H9 (cell line): ENCODE data around the gene CCDC194. TPM values are rescaled to one million over a fixed set of nuclear protein-coding genes. Genes with fewer than 3 reads are reported as not detected.
A peak's percentile ranks its signal among the peaks of the same experiment; 100 is the strongest.

ENCODE experiments used
- DNase-seq: peaks from one replicate; pipeline ENCODE4 v3.0.0-alpha.2; 2017
- H2AFZ ChIP-seq: one replicate; pipeline ENCODE4 v1.6.1; 2013; ENCODE audit warnings: mild to moderate bottlenecking, low read length, control low read depth, moderate library complexity
- H2AK5ac ChIP-seq: 2 replicates; pipeline ENCODE4 v1.6.1; 2013; ENCODE audit warnings: low read length, control low read depth, mixed read lengths; ENCODE audit not compliant: insufficient read length
- H2BK120ac ChIP-seq: one replicate; pipeline ENCODE4 v1.6.1; 2013; ENCODE audit warnings: low read depth, mild to moderate bottlenecking, low read length, control low read depth, inconsistent platforms; ENCODE audit not compliant: poor library complexity, severe bottlenecking
- H2BK12ac ChIP-seq: 2 replicates; pipeline ENCODE4 v1.6.1; 2013; ENCODE audit warnings: low read length, control low read depth, mixed read lengths, low read depth; ENCODE audit not compliant: insufficient read length
- H2BK15ac ChIP-seq: 2 replicates; pipeline ENCODE4 v1.6.1; 2013; ENCODE audit warnings: low read depth, low read length, control low read depth
- H2BK20ac ChIP-seq: one replicate; pipeline ENCODE4 v1.6.1; 2013; ENCODE audit warnings: low read depth, mild to moderate bottlenecking, low read length, control low read depth, inconsistent platforms; ENCODE audit not compliant: poor library complexity, severe bottlenecking
- H2BK5ac ChIP-seq: 2 replicates; pipeline ENCODE4 v1.6.1; 2013; ENCODE audit warnings: low read length, control low read depth, mixed read lengths; ENCODE audit not compliant: insufficient read length
- H3K14ac ChIP-seq: 2 replicates; pipeline ENCODE4 v1.6.1; 2013; ENCODE audit warnings: low read length, control low read depth; ENCODE audit not compliant: insufficient read depth
- H3K18ac ChIP-seq: 2 replicates; pipeline ENCODE4 v1.6.1; 2013; ENCODE audit warnings: low read depth, mild to moderate bottlenecking, mixed read lengths, low read length, control low read depth; ENCODE audit not compliant: insufficient read length
- H3K23ac ChIP-seq: 2 replicates; pipeline ENCODE4 v1.6.1; 2013; ENCODE audit warnings: low read length, control low read depth, mixed read lengths, low read depth; ENCODE audit not compliant: insufficient read length
- H3K23me2 ChIP-seq: 2 replicates; pipeline ENCODE4 v1.6.1; 2013; ENCODE audit warnings: low read depth, mild to moderate bottlenecking, mixed read lengths, low read length, control low read depth; ENCODE audit not compliant: insufficient read length, poor library complexity, severe bottlenecking
- H3K27ac ChIP-seq: 2 replicates; pipeline ENCODE4 v1.5.1; 2013; ENCODE audit warnings: low read length, control low read depth, mixed read lengths, low read depth; ENCODE audit not compliant: insufficient read length
- H3K27me3 ChIP-seq: 2 replicates; pipeline ENCODE4 v1.6.1; 2013; ENCODE audit warnings: low read length, control low read depth, inconsistent platforms; ENCODE audit not compliant: insufficient read depth
- H3K4ac ChIP-seq: 2 replicates; pipeline ENCODE4 v1.6.1; 2013; ENCODE audit warnings: low read depth, mild to moderate bottlenecking, control low read depth, inconsistent platforms, low read length, moderate library complexity
- H3K4me1 ChIP-seq: 2 replicates; pipeline ENCODE4 v1.6.1; 2013; ENCODE audit warnings: low read length, control low read depth, inconsistent platforms; ENCODE audit not compliant: insufficient read depth
- H3K4me2 ChIP-seq: 2 replicates; pipeline ENCODE4 v1.6.1; 2013; ENCODE audit warnings: low read length, control low read depth, mixed read lengths; ENCODE audit not compliant: insufficient read length, insufficient read depth
- H3K56ac ChIP-seq: 2 replicates; pipeline ENCODE4 v1.6.1; 2013; ENCODE audit warnings: low read depth, mild to moderate bottlenecking, mixed read lengths, low read length, control low read depth; ENCODE audit not compliant: insufficient read length
- H3K79me1 ChIP-seq: 2 replicates; pipeline ENCODE4 v1.6.1; 2013; ENCODE audit warnings: low read depth, mild to moderate bottlenecking, moderate library complexity, low read length, control low read depth, inconsistent platforms; ENCODE audit not compliant: insufficient read depth, poor library complexity, severe bottlenecking
- H3K79me2 ChIP-seq: 2 replicates; pipeline ENCODE4 v1.6.1; 2013; ENCODE audit warnings: low read length, control low read depth, inconsistent platforms; ENCODE audit not compliant: insufficient read depth
- H3K9ac ChIP-seq: 2 replicates; pipeline ENCODE4 v1.6.1; 2013; ENCODE audit warnings: low read length, control low read depth, mixed read lengths; ENCODE audit not compliant: insufficient read length; ENCODE audit errors: extremely low read depth
- H3K9me3 ChIP-seq: one replicate; pipeline ENCODE4 v1.6.1; 2013; ENCODE audit warnings: low read depth, low read length, inconsistent platforms; ENCODE audit not compliant: control insufficient read depth
- H3T11ph ChIP-seq: one replicate; pipeline ENCODE4 v1.6.1; 2013; ENCODE audit warnings: mild to moderate bottlenecking, low read length, control low read depth, inconsistent platforms
- H4K20me1 ChIP-seq: one replicate; pipeline ENCODE4 v1.6.1; 2013; ENCODE audit not compliant: control insufficient read depth, insufficient read length, insufficient read depth
- H4K5ac ChIP-seq: 2 replicates; pipeline ENCODE4 v1.6.1; 2013; ENCODE audit warnings: low read depth, mild to moderate bottlenecking, mixed read lengths, low read length, control low read depth; ENCODE audit not compliant: insufficient read length
- H4K8ac ChIP-seq: replicated peaks from 2 replicates; pipeline ENCODE4 v1.6.1; 2013; ENCODE audit warnings: low read length, control low read depth, mixed read lengths, low read depth; ENCODE audit not compliant: insufficient read length
- H4K91ac ChIP-seq: 2 replicates; pipeline ENCODE4 v1.6.1; 2013; ENCODE audit warnings: low read depth, mild to moderate bottlenecking, moderate library complexity, mixed read lengths, low read length, control low read depth; ENCODE audit not compliant: insufficient read length
- H3K27ac Mint-ChIP-seq, 3 experiments: 2 replicates in 2 of 3; 3 replicates in 1 of 3; pipeline ENCODE4 v1.8.0; 2020 to 2021; ENCODE audit warnings: mixed read lengths in 3 of 3, mild to moderate bottlenecking in 1 of 3, moderate library complexity in 1 of 3
- H3K27me3 Mint-ChIP-seq: 2 replicates; pipeline ENCODE4 v1.8.0; 2021; ENCODE audit warnings: low read depth, mild to moderate bottlenecking, moderate library complexity, mixed read lengths
- H3K36me3 Mint-ChIP-seq, 3 experiments: 2 replicates in 2 of 3; 3 replicates in 1 of 3; pipeline ENCODE4 v1.8.0; 2020 to 2021; ENCODE audit warnings: low read depth in 3 of 3, mixed read lengths in 3 of 3; ENCODE audit not compliant: insufficient read depth in 1 of 3
- H3K4me1 Mint-ChIP-seq, 2 experiments: 2 replicates each; pipeline ENCODE4 v1.8.0; 2020; ENCODE audit warnings: mixed read lengths in 2 of 2
- H3K4me3 Mint-ChIP-seq, 2 experiments: 2 replicates in 1 of 2; 3 replicates in 1 of 2; pipeline ENCODE4 v1.8.0; 2020 to 2021; ENCODE audit warnings: mild to moderate bottlenecking in 2 of 2, mixed read lengths in 2 of 2, moderate library complexity in 1 of 2
- H3K9me3 Mint-ChIP-seq, 2 experiments: 2 replicates in 1 of 2; 3 replicates in 1 of 2; pipeline ENCODE4 v1.8.0; 2020; ENCODE audit warnings: mild to moderate bottlenecking in 2 of 2, mixed read lengths in 2 of 2, moderate library complexity in 1 of 2
- WGBS: extraction: QIAGEN DNeasy Blood & Tissue Kit; methylation state at CpG from one replicate; pipeline ENCODE4 v1.1.7; 2013; ENCODE audit warnings: missing lambda C conversion rate, low lambda C conversion rate, mixed read lengths; ENCODE audit not compliant: insufficient read length; ENCODE audit errors: extremely low coverage; 5-methylcytosine and 5-hydroxymethylcytosine counted together
- total RNA-seq: library from RNA; stranded (reverse); gene quantifications from 2 replicates; pipeline ENCODE4 v1.2.1, GENCODE V29; 2021
- TF ChIP-seq, protein P1 (sequence below): fragments of 200-600 bp; sonication (generic); conservative IDR thresholded peaks from 3 replicates; pipeline ENCODE4 v1.8.0; 2021; ENCODE audit warnings: antibody characterized with exemption, mild to moderate bottlenecking

CCDC194 gene
- total RNA-seq, 1 experiment from 2014 or later, result 0.68 TPM

DNA sequence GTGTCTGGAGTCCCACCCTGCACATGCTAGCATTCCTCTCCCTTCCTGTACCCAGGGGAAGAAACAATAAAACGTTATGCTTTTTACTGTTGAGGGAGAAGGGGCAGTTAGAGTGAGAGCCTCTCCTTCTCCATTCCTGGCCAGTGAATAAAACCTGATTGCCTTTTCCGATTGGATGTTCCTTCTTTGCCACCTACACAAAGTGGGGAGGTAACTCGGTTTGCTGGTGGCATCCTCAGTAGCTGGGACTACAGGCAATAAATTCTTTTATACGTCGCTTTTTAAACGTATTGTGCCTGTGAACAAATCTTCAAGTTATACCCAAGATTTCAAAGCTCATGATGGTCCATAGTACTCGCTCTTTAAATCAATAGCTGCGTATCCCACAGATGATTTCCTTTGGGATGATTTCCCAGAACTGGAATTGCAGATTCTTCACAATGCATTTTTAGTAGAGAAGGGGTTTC, 25.2 kb upstream of the CCDC194 start:
- H3K14ac ChIP-seq, result no peak overlapping the region
- H4K8ac ChIP-seq, result no peak overlapping the region
- no peak overlapping the region for H2BK15ac ChIP-seq
- H3K27ac Mint-ChIP-seq, result peak overlapping the region; percentile 95 to 97 (median 97)
- H3K27me3 Mint-ChIP-seq, result peaks cover 24% of the 10 kb centered on the region
- H3K4me3 Mint-ChIP-seq, result peak overlapping the region; percentile 84 to 94
- H4K91ac ChIP-seq, result no peak overlapping the region
- H3K9me3 Mint-ChIP-seq, result no peaks in the 10 kb centered on the region; a peak in 1 of 5 replicates
- TF ChIP-seq, protein P1, sequence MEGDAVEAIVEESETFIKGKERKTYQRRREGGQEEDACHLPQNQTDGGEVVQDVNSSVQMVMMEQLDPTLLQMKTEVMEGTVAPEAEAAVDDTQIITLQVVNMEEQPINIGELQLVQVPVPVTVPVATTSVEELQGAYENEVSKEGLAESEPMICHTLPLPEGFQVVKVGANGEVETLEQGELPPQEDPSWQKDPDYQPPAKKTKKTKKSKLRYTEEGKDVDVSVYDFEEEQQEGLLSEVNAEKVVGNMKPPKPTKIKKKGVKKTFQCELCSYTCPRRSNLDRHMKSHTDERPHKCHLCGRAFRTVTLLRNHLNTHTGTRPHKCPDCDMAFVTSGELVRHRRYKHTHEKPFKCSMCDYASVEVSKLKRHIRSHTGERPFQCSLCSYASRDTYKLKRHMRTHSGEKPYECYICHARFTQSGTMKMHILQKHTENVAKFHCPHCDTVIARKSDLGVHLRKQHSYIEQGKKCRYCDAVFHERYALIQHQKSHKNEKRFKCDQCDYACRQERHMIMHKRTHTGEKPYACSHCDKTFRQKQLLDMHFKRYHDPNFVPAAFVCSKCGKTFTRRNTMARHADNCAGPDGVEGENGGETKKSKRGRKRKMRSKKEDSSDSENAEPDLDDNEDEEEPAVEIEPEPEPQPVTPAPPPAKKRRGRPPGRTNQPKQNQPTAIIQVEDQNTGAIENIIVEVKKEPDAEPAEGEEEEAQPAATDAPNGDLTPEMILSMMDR, result no peak
- H3K18ac ChIP-seq, result no peak overlapping the region
- H3K36me3 Mint-ChIP-seq, result peaks cover 3 to 15% (median 4%) of the 10 kb centered on the region in 3 experiments; a peak in 3 of 7 replicates
- H2BK5ac ChIP-seq, result no peak overlapping the region
- no peak overlapping the region for H3K56ac ChIP-seq
- H3K27me3 ChIP-seq, result no peaks in the 10 kb centered on the region
- H3K4me1 Mint-ChIP-seq, result peaks cover 27 to 40% of the 10 kb centered on the region in 2 experiments
- peak overlapping the region; percentile 11 for H3K9ac ChIP-seq
- H3K4ac ChIP-seq, result no peak overlapping the region
- no peaks in the 10 kb centered on the region for H3K79me2 ChIP-seq
- no peaks in the 10 kb centered on the region for H4K20me1 ChIP-seq
- no peak overlapping the region for H2BK20ac ChIP-seq
- DNase-seq, result no peak
- H2AK5ac ChIP-seq, result no peak overlapping the region
- no CpG with 5 or more reads among the region's 8 CpGs for WGBS
- H3K27ac ChIP-seq, result peak overlapping the region; percentile 3
- H3K4me1 ChIP-seq, result no peaks in the 10 kb centered on the region; the same call in 1 of the 2 replicates
- H3K4me2 ChIP-seq, result peak overlapping the region; percentile 70
- peaks cover 7% of the 10 kb centered on the region for H3K23me2 ChIP-seq
- no peak overlapping the region for H2AFZ ChIP-seq
- no peak overlapping the region for H4K5ac ChIP-seq
- no peak overlapping the region for H2BK120ac ChIP-seq
- no peaks in the 10 kb centered on the region for H3K79me1 ChIP-seq
- no peak overlapping the region for H2BK12ac ChIP-seq
- H3K23ac ChIP-seq, result no peak overlapping the region
- H3K9me3 ChIP-seq, result no peaks in the 10 kb centered on the region
- no peak overlapping the region for H3T11ph ChIP-seq
